ENCODE data around the gene DCAF7.
A peak's percentile ranks its signal among the peaks of the same experiment; 100 is the strongest.

The DCAF7 gene

GRCh38 chr17:63600569-63601438, 50.5 kb downstream of the DCAF7 start, which contains the start of gene TACO1:
TACO1 (plus strand) TSS chr17:63600895; CDS start chr17:63601084, 189 bp downstream.
- DNase-seq (ENCODE audit: low read depth): peak; percentile 81
- no peak for TF ChIP-seq CTCF (IDR thresholded peaks at IDR 0.05; ENCODE audit: insufficient read depth, low read depth, low read length, missing control alignments)
- H3K4me3 ChIP-seq (ENCODE audit: low read length): peak within 1 kb of the TSS; percentile 88

- peak; percentile 27 for DNase-seq (ENCODE audit: low read depth)
- H3K4me3 ChIP-seq (ENCODE audit: low read length): peak overlapping the region; percentile 88
- no peak for TF ChIP-seq CTCF (IDR thresholded peaks at IDR 0.05; ENCODE audit: insufficient read depth, low read depth, low read length, missing control alignments)
Measured at GRCh38 chr17:63601439-63602371, 51.4 kb downstream of the DCAF7 start.

GRCh38 chr17:63609816-63610573, 59.7 kb downstream of the DCAF7 start:
- DNase-seq (ENCODE audit: low read depth): no peak
- H3K4me3 ChIP-seq (ENCODE audit: low read length): no peak overlapping the region
- no peak for TF ChIP-seq CTCF (IDR thresholded peaks at IDR 0.05; ENCODE audit: insufficient read depth, low read depth, low read length, missing control alignments)

- H3K4me3 ChIP-seq (ENCODE audit: low read length): no peak overlapping the region
- no peak for DNase-seq (ENCODE audit: low read depth)
- no peak for TF ChIP-seq CTCF (IDR thresholded peaks at IDR 0.05; ENCODE audit: insufficient read depth, low read depth, low read length, missing control alignments)
Measured at GRCh38 chr17:63610854-63611253, 60.6 kb downstream of the DCAF7 start.

- no peak for TF ChIP-seq CTCF (IDR thresholded peaks at IDR 0.05; ENCODE audit: insufficient read depth, low read depth, low read length, missing control alignments)
- H3K4me3 ChIP-seq (ENCODE audit: low read length): no peak overlapping the region
- DNase-seq (ENCODE audit: low read depth): no peak
Measured at GRCh38 chr17:63611354-63611753, 61.1 kb downstream of the DCAF7 start.

GRCh38 chr17:63613663-63614062, 63.4 kb downstream of the DCAF7 start:
- no peak overlapping the region for H3K4me3 ChIP-seq (ENCODE audit: low read length)
- TF ChIP-seq CTCF (IDR thresholded peaks at IDR 0.05; ENCODE audit: insufficient read depth, low read depth, low read length, missing control alignments): no peak
- no peak for DNase-seq (ENCODE audit: low read depth)

All from epithelial cell of esophagus (primary cell).